ENCODE results near the gene FARP1. TPM values are rescaled to one million over a fixed set of nuclear protein-coding genes. Genes with fewer than 3 reads are reported as not detected.

Gene FARP1
- total RNA-seq, 1 experiment from 2014 or later: 25.8 TPM

- Histone ChIP-seq H3K27me3 (ENCODE audit: control insufficient read depth, insufficient read depth, low read length) (no peaks in the 10 kb centered on the region), H3K36me3 (replicated peaks; ENCODE audit: control insufficient read depth, insufficient read depth, low read length) (no peaks in the 10 kb centered on the region), H3K4me3 (ENCODE audit: insufficient read depth, low read depth, low read length) (no peak overlapping the region)
- DNase-seq: no peak
Observed at GRCh38 chr13:98150832-98151479, 8.1 kb downstream of the FARP1 start.

GRCh38 chr13:98155475-98156109, 12.7 kb downstream of the FARP1 start:
- no peak overlapping the region for H3K4me3 ChIP-seq (ENCODE audit: insufficient read depth, low read depth, low read length)
- DNase-seq: no peak
- no peaks in the 10 kb centered on the region for H3K36me3 ChIP-seq (replicated peaks; ENCODE audit: control insufficient read depth, insufficient read depth, low read length)
- H3K27me3 ChIP-seq (ENCODE audit: control insufficient read depth, insufficient read depth, low read length): no peaks in the 10 kb centered on the region

GRCh38 chr13:98156259-98156658, 13.4 kb downstream of the FARP1 start:
- Histone ChIP-seq H3K4me3 (ENCODE audit: insufficient read depth, low read depth, low read length) (no peak overlapping the region), H3K27me3 (ENCODE audit: control insufficient read depth, insufficient read depth, low read length) (no peaks in the 10 kb centered on the region), H3K36me3 (replicated peaks; ENCODE audit: control insufficient read depth, insufficient read depth, low read length) (no peaks in the 10 kb centered on the region)
- DNase-seq: no peak

- H3K27me3 ChIP-seq (ENCODE audit: control insufficient read depth, insufficient read depth, low read length): no peaks in the 10 kb centered on the region
- no peak for DNase-seq
- H3K4me3 ChIP-seq (ENCODE audit: insufficient read depth, low read depth, low read length): no peak overlapping the region
- H3K36me3 ChIP-seq (replicated peaks; ENCODE audit: control insufficient read depth, insufficient read depth, low read length): no peaks in the 10 kb centered on the region
Observed at GRCh38 chr13:98157188-98157587, 14.3 kb downstream of the FARP1 start.

- Histone ChIP-seq H3K27me3 (ENCODE audit: control insufficient read depth, insufficient read depth, low read length) (no peaks in the 10 kb centered on the region), H3K36me3 (replicated peaks; ENCODE audit: control insufficient read depth, insufficient read depth, low read length) (no peaks in the 10 kb centered on the region)
- DNase-seq: no peak
Observed at GRCh38 chr13:98157609-98158008, 14.7 kb downstream of the FARP1 start.

GRCh38 chr13:98158172-98158899, 15.4 kb downstream of the FARP1 start:
- Histone ChIP-seq H3K27me3 (ENCODE audit: control insufficient read depth, insufficient read depth, low read length) (no peaks in the 10 kb centered on the region), H3K36me3 (replicated peaks; ENCODE audit: control insufficient read depth, insufficient read depth, low read length) (no peaks in the 10 kb centered on the region), H3K4me3 (ENCODE audit: insufficient read depth, low read depth, low read length) (no peak overlapping the region)
- DNase-seq: no peak

More at GRCh38 chr13:98157609-98158008, 14.7 kb downstream of the FARP1 start:
- H3K4me3 ChIP-seq (ENCODE audit: insufficient read depth, low read depth, low read length): no peak overlapping the region

GRCh38 chr13:98162935-98163334, 20.0 kb downstream of the FARP1 start:
- no peak for DNase-seq
- H3K27me3 ChIP-seq (ENCODE audit: control insufficient read depth, insufficient read depth, low read length): no peaks in the 10 kb centered on the region
- H3K4me3 ChIP-seq (ENCODE audit: insufficient read depth, low read depth, low read length): no peak overlapping the region
- H3K36me3 ChIP-seq (replicated peaks; ENCODE audit: control insufficient read depth, insufficient read depth, low read length): no peaks in the 10 kb centered on the region

- H3K36me3 ChIP-seq (replicated peaks; ENCODE audit: control insufficient read depth, insufficient read depth, low read length): no peaks in the 10 kb centered on the region
- H3K4me3 ChIP-seq (ENCODE audit: insufficient read depth, low read depth, low read length): no peak overlapping the region
- DNase-seq: no peak
- H3K27me3 ChIP-seq (ENCODE audit: control insufficient read depth, insufficient read depth, low read length): no peaks in the 10 kb centered on the region
Observed at GRCh38 chr13:98169331-98169730, 26.4 kb downstream of the FARP1 start.

GRCh38 chr13:98171900-98172589, 29.2 kb downstream of the FARP1 start:
- Histone ChIP-seq H3K36me3 (replicated peaks; ENCODE audit: control insufficient read depth, insufficient read depth, low read length) (no peaks in the 10 kb centered on the region), H3K4me3 (ENCODE audit: insufficient read depth, low read depth, low read length) (no peak overlapping the region), H3K27me3 (ENCODE audit: control insufficient read depth, insufficient read depth, low read length) (no peaks in the 10 kb centered on the region)
- peak; percentile 30 for DNase-seq

- Histone ChIP-seq H3K27me3 (ENCODE audit: control insufficient read depth, insufficient read depth, low read length) (no peaks in the 10 kb centered on the region), H3K36me3 (replicated peaks; ENCODE audit: control insufficient read depth, insufficient read depth, low read length) (no peaks in the 10 kb centered on the region), H3K4me3 (ENCODE audit: insufficient read depth, low read depth, low read length) (no peak overlapping the region)
- DNase-seq: no peak
Observed at GRCh38 chr13:98172590-98173422, 29.9 kb downstream of the FARP1 start.

GRCh38 chr13:98173431-98174152, 30.7 kb downstream of the FARP1 start:
- H3K4me3 ChIP-seq (ENCODE audit: insufficient read depth, low read depth, low read length): no peak overlapping the region
- peak; percentile 52 for DNase-seq
- H3K36me3 ChIP-seq (replicated peaks; ENCODE audit: control insufficient read depth, insufficient read depth, low read length): no peaks in the 10 kb centered on the region
- H3K27me3 ChIP-seq (ENCODE audit: control insufficient read depth, insufficient read depth, low read length): no peaks in the 10 kb centered on the region

- no peak for DNase-seq
- H3K4me3 ChIP-seq (ENCODE audit: insufficient read depth, low read depth, low read length): no peak overlapping the region
- H3K27me3 ChIP-seq (ENCODE audit: control insufficient read depth, insufficient read depth, low read length): no peaks in the 10 kb centered on the region
- H3K36me3 ChIP-seq (replicated peaks; ENCODE audit: control insufficient read depth, insufficient read depth, low read length): no peaks in the 10 kb centered on the region
Observed at GRCh38 chr13:98174307-98174706, 31.4 kb downstream of the FARP1 start.

- H3K27me3 ChIP-seq (ENCODE audit: control insufficient read depth, insufficient read depth, low read length): no peaks in the 10 kb centered on the region
- DNase-seq: no peak
- no peak overlapping the region for H3K4me3 ChIP-seq (ENCODE audit: insufficient read depth, low read depth, low read length)
- no peaks in the 10 kb centered on the region for H3K36me3 ChIP-seq (replicated peaks; ENCODE audit: control insufficient read depth, insufficient read depth, low read length)
Observed at GRCh38 chr13:98175043-98175442, 32.1 kb downstream of the FARP1 start.

Data from H7 (cell line).